HepG2 (cell line): ENCODE results near the gene ACTRT2. TPM values are rescaled to one million over a fixed set of nuclear protein-coding genes. Genes with fewer than 3 reads are reported as not detected.
A peak's percentile ranks its signal among the peaks of the same experiment; 100 is the strongest.

Source experiments
- CCAR2 ChIP-seq: fragments of 200-400 bp; formaldehyde crosslinking; optimal IDR thresholded peaks from 2 replicates; pipeline ENCODE3; 2018; ENCODE audit warnings: low read depth, mild to moderate bottlenecking, low read length, moderate library complexity
- KDM1A ChIP-seq: IDR thresholded peaks from 2 replicates; pipeline ENCODE4 v1.6.1; 2016; ENCODE audit warnings: missing compliant biosample characterization
- KDM6A ChIP-seq: IDR thresholded peaks from 2 replicates; pipeline ENCODE4 v1.6.1; 2016; ENCODE audit warnings: low read depth
- NAIF1 ChIP-seq: sonication (generic); formaldehyde crosslinking; IDR thresholded peaks from 2 replicates; pipeline ENCODE4 v1.5.0; 2020; ENCODE audit warnings: mild to moderate bottlenecking, missing genetic modification reagents, borderline replicate concordance
- NCOA5 ChIP-seq: sonication (generic); formaldehyde crosslinking; IDR thresholded peaks from 2 replicates; pipeline ENCODE4 v1.4.0; 2020; ENCODE audit warnings: missing genetic modification reagents
- NFRKB ChIP-seq: fragments of 450-650 bp; IDR thresholded peaks from 2 replicates; pipeline ENCODE4 v1.6.1; 2017
- REXO4 ChIP-seq: sonication (generic); formaldehyde crosslinking; IDR thresholded peaks from 2 replicates; pipeline ENCODE4 v1.8.0; 2022; ENCODE audit warnings: missing genetic modification reagents, mild to moderate bottlenecking, borderline replicate concordance
- RXRB ChIP-seq: IDR thresholded peaks from 2 replicates; pipeline ENCODE4 v1.6.1; 2016; ENCODE audit warnings: borderline replicate concordance, missing genetic modification reagents, missing compliant biosample characterization
- SIX4 ChIP-seq: sonication (generic); formaldehyde crosslinking; IDR thresholded peaks from 2 replicates; pipeline ENCODE4 v1.4.0; 2020; ENCODE audit warnings: missing genetic modification reagents
- SKI ChIP-seq: fragments of 450-650 bp; IDR thresholded peaks from one replicate; pipeline ENCODE4 v1.6.1; 2018; ENCODE audit warnings: mild to moderate bottlenecking; ENCODE audit not compliant: partially characterized antibody
- SP4 ChIP-seq: sonication (generic); formaldehyde crosslinking; IDR thresholded peaks from 2 replicates; pipeline ENCODE4 v1.8.1; 2023; ENCODE audit warnings: mild to moderate bottlenecking, missing genetic modification reagents
- TFDP1 ChIP-seq: IDR thresholded peaks from 2 replicates; pipeline ENCODE4 v1.6.1; 2016; ENCODE audit warnings: missing compliant biosample characterization, missing genetic modification reagents, borderline replicate concordance
- THRA ChIP-seq: sonication (generic); formaldehyde crosslinking; IDR thresholded peaks from 2 replicates; pipeline ENCODE4 v1.4.0; 2020; ENCODE audit warnings: missing genetic modification reagents, borderline replicate concordance
- ZBTB38 ChIP-seq: sonication (generic); formaldehyde crosslinking; IDR thresholded peaks from 2 replicates; pipeline ENCODE4 v1.5.1; 2020; ENCODE audit warnings: mild to moderate bottlenecking, missing genetic modification reagents
- ZNF18 ChIP-seq: sonication (generic); formaldehyde crosslinking; IDR thresholded peaks from 2 replicates; pipeline ENCODE4 v1.8.0; 2022; ENCODE audit warnings: mild to moderate bottlenecking, missing genetic modification reagents; ENCODE audit not compliant: insufficient replicate concordance
- ZNF274 ChIP-seq: sonication (generic); formaldehyde crosslinking; IDR thresholded peaks from 2 replicates; pipeline ENCODE4 v1.5.1; 2020; ENCODE audit warnings: mild to moderate bottlenecking, missing genetic modification reagents
- ZNF331 ChIP-seq: sonication (generic); formaldehyde crosslinking; IDR thresholded peaks from 2 replicates; pipeline ENCODE4 v1.4.0; 2020; ENCODE audit warnings: missing genetic modification reagents
- ZSCAN21 ChIP-seq: sonication (generic); formaldehyde crosslinking; IDR thresholded peaks from 2 replicates; pipeline ENCODE4 v1.8.0; 2022; ENCODE audit warnings: mild to moderate bottlenecking, missing genetic modification reagents, moderate library complexity, borderline replicate concordance
- polyA plus RNA-seq, 8 experiments: library from polyadenylated mRNA; depleted of rRNA in 3 of 8; stranded (reverse) in 7 of 8; unstranded in 1 of 8; fragments of >200 nt; fragmentation: Illumina TruSeq in 4 of 8; extraction: Trizol in 4 of 8; gene quantifications; 2 replicates each; pipeline versions ENCODE4 v1.2.1 to v1.2.3, GENCODE V29; 2011 to 2016; ENCODE audit warnings: low read depth in 4 of 8, missing spikeins in 1 of 8, mixed read lengths in 1 of 8; ENCODE audit not compliant: insufficient read depth in 1 of 8
- total RNA-seq, 5 experiments: library from RNA; depleted of rRNA; stranded (reverse); fragments of >200 nt; fragmentation: Illumina TruSeq; extraction: Trizol; gene quantifications; 2 replicates each; pipeline ENCODE4 v1.2.3, GENCODE V29; 2016; ENCODE audit warnings: low read depth in 1 of 5
- TF ChIP-seq, protein P1 (sequence below): sonication (generic); formaldehyde crosslinking; IDR thresholded peaks from 2 replicates; pipeline ENCODE4 v1.5.0; 2020; ENCODE audit warnings: mild to moderate bottlenecking, missing genetic modification reagents
- TF ChIP-seq, protein P2 (sequence below): sonication (generic); formaldehyde crosslinking; IDR thresholded peaks from 2 replicates; pipeline ENCODE4 v1.4.0; 2020; ENCODE audit warnings: missing genetic modification reagents

The ACTRT2 gene
- total and polyA plus RNA-seq, 2 of the 13 experiments (the other 11 are each of a cell fraction or from before 2014, with no cell fraction given): not detected

DNA sequence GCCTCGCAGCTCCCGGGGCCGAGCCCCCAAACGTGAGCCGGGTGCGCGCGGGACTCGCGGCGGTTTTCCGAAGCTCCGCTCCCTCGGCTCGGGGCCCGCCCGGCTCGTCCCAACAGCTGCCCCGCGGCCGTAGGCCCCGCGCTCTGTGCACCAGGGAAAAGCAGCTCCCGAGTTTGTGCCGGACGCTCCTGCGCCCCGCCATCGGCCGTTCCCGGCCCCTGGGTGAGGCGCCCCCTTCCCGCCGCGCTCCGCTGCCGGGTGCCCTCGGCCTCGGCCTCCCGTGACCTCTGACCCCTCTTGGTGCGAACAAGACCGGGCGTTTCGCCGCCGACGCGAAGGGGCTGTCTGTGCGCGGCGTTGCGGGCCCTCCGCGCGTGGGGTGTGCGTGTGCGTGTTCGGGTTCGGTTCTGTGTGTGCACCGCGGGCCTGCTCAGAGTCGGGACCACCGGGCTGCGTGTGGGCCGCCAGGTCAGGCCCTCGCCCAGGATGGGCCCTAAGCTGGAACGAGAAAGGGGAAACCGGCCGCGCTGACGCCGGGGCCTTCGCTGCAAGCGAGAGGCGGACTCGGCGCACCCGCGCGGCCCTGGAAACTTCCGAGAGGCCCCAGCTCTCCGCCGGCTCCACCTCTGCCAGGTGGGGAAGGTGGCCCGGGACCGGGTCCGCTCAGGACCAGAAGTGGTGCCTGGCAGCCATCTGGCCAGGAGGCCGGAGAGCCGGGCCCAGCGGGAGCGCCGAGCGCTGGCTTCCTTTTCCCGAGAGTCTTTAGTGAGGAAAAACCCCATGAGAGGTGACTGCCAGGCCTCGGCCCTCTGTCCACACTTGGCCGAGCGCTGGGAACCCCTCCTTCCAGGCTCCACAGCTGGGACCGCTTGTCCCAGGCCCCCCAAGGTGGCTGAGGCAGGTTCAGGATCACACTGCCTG is 49.6 kb downstream of the ACTRT2 start (continued):
- TF ChIP-seq ZBTB38 (CRISPR knock-in tag): 0 out of 2 replicates have a peak, but pooled peaks have one; percentile 40
- no peak for TF ChIP-seq CCAR2
- TF ChIP-seq RXRB (CRISPR knock-in tag): no peak
- TF ChIP-seq KDM6A (CRISPR knock-in tag): no peak
- TF ChIP-seq SKI: no peak
- no peak for TF ChIP-seq SIX4 (CRISPR knock-in tag)
- TF ChIP-seq NFRKB: no peak
- TF ChIP-seq, protein P1, sequence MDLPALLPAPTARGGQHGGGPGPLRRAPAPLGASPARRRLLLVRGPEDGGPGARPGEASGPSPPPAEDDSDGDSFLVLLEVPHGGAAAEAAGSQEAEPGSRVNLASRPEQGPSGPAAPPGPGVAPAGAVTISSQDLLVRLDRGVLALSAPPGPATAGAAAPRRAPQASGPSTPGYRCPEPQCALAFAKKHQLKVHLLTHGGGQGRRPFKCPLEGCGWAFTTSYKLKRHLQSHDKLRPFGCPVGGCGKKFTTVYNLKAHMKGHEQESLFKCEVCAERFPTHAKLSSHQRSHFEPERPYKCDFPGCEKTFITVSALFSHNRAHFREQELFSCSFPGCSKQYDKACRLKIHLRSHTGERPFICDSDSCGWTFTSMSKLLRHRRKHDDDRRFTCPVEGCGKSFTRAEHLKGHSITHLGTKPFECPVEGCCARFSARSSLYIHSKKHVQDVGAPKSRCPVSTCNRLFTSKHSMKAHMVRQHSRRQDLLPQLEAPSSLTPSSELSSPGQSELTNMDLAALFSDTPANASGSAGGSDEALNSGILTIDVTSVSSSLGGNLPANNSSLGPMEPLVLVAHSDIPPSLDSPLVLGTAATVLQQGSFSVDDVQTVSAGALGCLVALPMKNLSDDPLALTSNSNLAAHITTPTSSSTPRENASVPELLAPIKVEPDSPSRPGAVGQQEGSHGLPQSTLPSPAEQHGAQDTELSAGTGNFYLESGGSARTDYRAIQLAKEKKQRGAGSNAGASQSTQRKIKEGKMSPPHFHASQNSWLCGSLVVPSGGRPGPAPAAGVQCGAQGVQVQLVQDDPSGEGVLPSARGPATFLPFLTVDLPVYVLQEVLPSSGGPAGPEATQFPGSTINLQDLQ (CRISPR knock-in tag): no peak
- no peak for TF ChIP-seq ZNF331 (CRISPR knock-in tag)
- TF ChIP-seq NCOA5 (CRISPR knock-in tag): no peak
- no peak for TF ChIP-seq ZNF18
- TF ChIP-seq NAIF1 (CRISPR knock-in tag): no peak
- 0 out of 2 replicates have a peak, but pooled peaks have one; percentile 39 for TF ChIP-seq THRA
- TF ChIP-seq KDM1A: no peak
- TF ChIP-seq REXO4 (CRISPR knock-in tag): no peak
- no peak for TF ChIP-seq SP4 (CRISPR knock-in tag)
- TF ChIP-seq, protein P2, sequence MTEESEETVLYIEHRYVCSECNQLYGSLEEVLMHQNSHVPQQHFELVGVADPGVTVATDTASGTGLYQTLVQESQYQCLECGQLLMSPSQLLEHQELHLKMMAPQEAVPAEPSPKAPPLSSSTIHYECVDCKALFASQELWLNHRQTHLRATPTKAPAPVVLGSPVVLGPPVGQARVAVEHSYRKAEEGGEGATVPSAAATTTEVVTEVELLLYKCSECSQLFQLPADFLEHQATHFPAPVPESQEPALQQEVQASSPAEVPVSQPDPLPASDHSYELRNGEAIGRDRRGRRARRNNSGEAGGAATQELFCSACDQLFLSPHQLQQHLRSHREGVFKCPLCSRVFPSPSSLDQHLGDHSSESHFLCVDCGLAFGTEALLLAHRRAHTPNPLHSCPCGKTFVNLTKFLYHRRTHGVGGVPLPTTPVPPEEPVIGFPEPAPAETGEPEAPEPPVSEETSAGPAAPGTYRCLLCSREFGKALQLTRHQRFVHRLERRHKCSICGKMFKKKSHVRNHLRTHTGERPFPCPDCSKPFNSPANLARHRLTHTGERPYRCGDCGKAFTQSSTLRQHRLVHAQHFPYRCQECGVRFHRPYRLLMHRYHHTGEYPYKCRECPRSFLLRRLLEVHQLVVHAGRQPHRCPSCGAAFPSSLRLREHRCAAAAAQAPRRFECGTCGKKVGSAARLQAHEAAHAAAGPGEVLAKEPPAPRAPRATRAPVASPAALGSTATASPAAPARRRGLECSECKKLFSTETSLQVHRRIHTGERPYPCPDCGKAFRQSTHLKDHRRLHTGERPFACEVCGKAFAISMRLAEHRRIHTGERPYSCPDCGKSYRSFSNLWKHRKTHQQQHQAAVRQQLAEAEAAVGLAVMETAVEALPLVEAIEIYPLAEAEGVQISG (CRISPR knock-in tag): peak; percentile 43; the same call in 1 of the 2 replicates
- peak; percentile 34; the same call in 1 of the 2 replicates for TF ChIP-seq TFDP1 (CRISPR knock-in tag)
- TF ChIP-seq ZNF274 (CRISPR knock-in tag): no peak
- no peak for TF ChIP-seq ZSCAN21 (CRISPR knock-in tag)
